ENCODE results near the gene MTFMT.
"Not testable (repeated sequence)": the region's sequence is repeated elsewhere in the genome, so short reads cannot be mapped to it uniquely, and the experiment has no call there.

The MTFMT gene

GRCh38 chr15:65048241-65048640 is 18.8 kb upstream of the MTFMT start:
- TF ChIP-seq CTCF (IDR thresholded peaks at IDR 0.05; ENCODE audit: insufficient read depth, low read depth, low read length, missing control alignments), result no peak
- DNase-seq (ENCODE audit: low read depth), result no peak
- no peak overlapping the region for H3K4me3 ChIP-seq (ENCODE audit: low read depth, low read length)

- DNase-seq (ENCODE audit: low read depth), result no peak
- H3K4me3 ChIP-seq (ENCODE audit: low read depth, low read length), result no peak within 1 kb of the TSS
- TF ChIP-seq CTCF (IDR thresholded peaks at IDR 0.05; ENCODE audit: insufficient read depth, low read depth, low read length, missing control alignments), result no peak
Measured at GRCh38 chr15:65044724-65045481, 15.5 kb upstream of the MTFMT start, which contains the start of gene SLC51B. SLC51B (plus strand) TSS chr15:65045387; CDS start chr15:65050005, 4,618 bp downstream.

GRCh38 chr15:65044218-65044617 is 14.8 kb upstream of the MTFMT start:
- not testable (repeated sequence) for H3K4me3 ChIP-seq (ENCODE audit: low read depth, low read length); DNase-seq (ENCODE audit: low read depth)

- no peak for DNase-seq (ENCODE audit: low read depth)
- H3K4me3 ChIP-seq (ENCODE audit: low read depth, low read length), result no peak overlapping the region
- no peak for TF ChIP-seq CTCF (IDR thresholded peaks at IDR 0.05; ENCODE audit: insufficient read depth, low read depth, low read length, missing control alignments)
Measured at GRCh38 chr15:65042776-65043327, 13.4 kb upstream of the MTFMT start.

- H3K4me3 ChIP-seq (ENCODE audit: low read depth, low read length), result no peak overlapping the region
- DNase-seq (ENCODE audit: low read depth), result no peak
- TF ChIP-seq CTCF (IDR thresholded peaks at IDR 0.05; ENCODE audit: insufficient read depth, low read depth, low read length, missing control alignments), result no peak
Measured at GRCh38 chr15:65041787-65042186, 12.3 kb upstream of the MTFMT start.

- H3K4me3 ChIP-seq (ENCODE audit: low read depth, low read length), result no peak overlapping the region
- TF ChIP-seq CTCF (IDR thresholded peaks at IDR 0.05; ENCODE audit: insufficient read depth, low read depth, low read length, missing control alignments), result no peak
- DNase-seq (ENCODE audit: low read depth), result no peak
Measured at GRCh38 chr15:65040461-65040860, 11.0 kb upstream of the MTFMT start.

- no peak overlapping the region for H3K4me3 ChIP-seq (ENCODE audit: low read depth, low read length)
- no peak for DNase-seq (ENCODE audit: low read depth)
- TF ChIP-seq CTCF (IDR thresholded peaks at IDR 0.05; ENCODE audit: insufficient read depth, low read depth, low read length, missing control alignments), result no peak
Measured at GRCh38 chr15:65038836-65039235, 9.4 kb upstream of the MTFMT start.

Measured in GM12865 (cell line).